K562 (cell line): Measurements from ENCODE around the gene ZNF222. TPM values are rescaled to one million over a fixed set of nuclear protein-coding genes. Genes with fewer than 3 reads are reported as not detected.

ENCODE experiments used
- ATAC-seq: fragments of 200-7000 bp; cut with Tn5 transposase; 3 replicates; pipeline ENCODE4 v1.9.1; 2020; ENCODE audit warnings: moderate library complexity
- BruUV-seq: library from RNA; stranded (reverse); fragments of 400-500 nt; replicated peaks from 2 replicates; lab custom pipeline; 2021; lab: Mats Ljungman, UMichigan
- CTCF ChIA-PET: fragments of 300-600 bp; formaldehyde crosslinking; extraction: SDS; loops from one replicate; lab custom pipeline; 2021; ENCODE audit warnings: low intra/inter-chr PET ratio; lab: Yijun Ruan, JAX
- POLR2A ChIA-PET: fragments of 300-600, 350-650 bp; sonication (Branson Sonifier 250); formaldehyde crosslinking; extraction: SDS; loops from one replicate; lab custom pipeline; 2021; ENCODE audit warnings: antibody characterized with exemption, inconsistent platforms; lab: Yijun Ruan, JAX
- DNase-seq, 4 experiments: peaks; one replicate each; pipeline versions ENCODE4 v3.0.0 to v3.0.0-alpha.2; 2011 to 2018; ENCODE audit warnings: low spot score in 3 of 4, mixed read lengths in 3 of 4; ENCODE audit errors: extremely low read depth in 1 of 4
- FAIRE-seq: peaks from 2 replicates; lab custom pipeline; 2011; peaks lifted over from hg19 to GRCh38; lab: Jason Lieb, UNC
- H2AFZ ChIP-seq: 2 replicates; pipeline ENCODE4 v1.6.0; 2011; ENCODE audit warnings: low read depth, low read length, control low read depth, inconsistent platforms
- H3K27ac ChIP-seq: fragments of 200-600 bp; 3 replicates; pipeline ENCODE4 v1.8.0; 2011; ENCODE audit warnings: low read depth, mild to moderate bottlenecking, control low read depth, inconsistent platforms, low read length, moderate library complexity, mixed read lengths; ENCODE audit errors: extremely low read depth
- H3K27me3 ChIP-seq, 2 experiments: fragments of 300-600 bp in 1 of 2; 2 replicates in 1 of 2; 3 replicates in 1 of 2; pipeline versions ENCODE4 v1.6.0 to v1.8.0; 2011; ENCODE audit warnings: inconsistent platforms in 2 of 2, low read length in 2 of 2, mild to moderate bottlenecking in 1 of 2, mixed read lengths in 1 of 2, moderate library complexity in 1 of 2; ENCODE audit not compliant: control insufficient read depth in 2 of 2, insufficient read depth in 2 of 2
- H3K36me3 ChIP-seq: fragments of 300-600 bp; 3 replicates; pipeline ENCODE4 v1.8.0; 2011; ENCODE audit warnings: mild to moderate bottlenecking, low read length, inconsistent platforms; ENCODE audit not compliant: control insufficient read depth, insufficient read depth
- H3K4me1 ChIP-seq, 2 experiments: fragments of 200-600 bp in 1 of 2; replicated peaks in 1 of 2; 2 replicates in 1 of 2; 3 replicates in 1 of 2; pipeline versions ENCODE4 v1.5.1 to v1.8.0; 2011; ENCODE audit warnings: inconsistent platforms in 2 of 2, low read length in 2 of 2, mild to moderate bottlenecking in 1 of 2, mixed read lengths in 1 of 2, moderate library complexity in 1 of 2; ENCODE audit not compliant: control insufficient read depth in 2 of 2, insufficient read depth in 2 of 2
- H3K4me2 ChIP-seq: 2 replicates; pipeline ENCODE4 v1.6.1; 2011; ENCODE audit warnings: low read length, control low read depth, inconsistent platforms, mixed read lengths; ENCODE audit not compliant: insufficient read depth
- H3K4me3 ChIP-seq: fragments of 200-600 bp; sonication (generic), shearing (Covaris generic); 2 replicates; pipeline ENCODE4 v1.5.1; 2016; ENCODE audit warnings: control low read depth, inconsistent platforms
- H3K79me2 ChIP-seq: fragments of 200-600 bp; 3 replicates; pipeline ENCODE4 v1.8.0; 2011; ENCODE audit warnings: low read length, inconsistent platforms; ENCODE audit not compliant: control insufficient read depth, insufficient read depth
- H3K9ac ChIP-seq, 2 experiments: 2 replicates each; pipeline versions ENCODE4 v1.6.0 to v1.6.1; 2011; ENCODE audit warnings: low read depth in 2 of 2, low read length in 2 of 2, control low read depth in 1 of 2, inconsistent platforms in 1 of 2, mild to moderate bottlenecking in 1 of 2, mixed read lengths in 1 of 2; ENCODE audit not compliant: insufficient read depth in 1 of 2
- H3K9me1 ChIP-seq: one replicate; pipeline ENCODE4 v1.6.0; 2011; ENCODE audit warnings: inconsistent platforms, mild to moderate bottlenecking, low read length, moderate library complexity; ENCODE audit not compliant: control insufficient read depth, insufficient read depth
- H3K9me3 ChIP-seq: replicated peaks from 2 replicates; pipeline ENCODE4 v1.5.1; 2011; ENCODE audit warnings: low read depth, low read length, inconsistent platforms; ENCODE audit not compliant: control insufficient read depth, insufficient read depth
- H4K20me1 ChIP-seq: replicated peaks from 2 replicates; pipeline ENCODE4 v1.6.1; 2011; ENCODE audit warnings: low read length, inconsistent platforms, mixed read lengths; ENCODE audit not compliant: control insufficient read depth, insufficient read depth
- CEBPZ ChIP-seq: fragments of 150-350 bp; IDR thresholded peaks from 2 replicates; pipeline ENCODE4 v1.6.1; 2014; ENCODE audit warnings: low read depth, mild to moderate bottlenecking, low read length, borderline replicate concordance
- E2F3 ChIP-seq: fragments of 250-450 bp; sonication (Bioruptor Pico); IDR thresholded peaks from 2 replicates; pipeline ENCODE4 v1.4.0; 2020; ENCODE audit warnings: mild to moderate bottlenecking
- GABPB1 ChIP-seq: sonication (generic); formaldehyde crosslinking; IDR thresholded peaks from 2 replicates; pipeline ENCODE4 v1.8.0; 2022; ENCODE audit warnings: mild to moderate bottlenecking, missing genetic modification reagents
- MAFK ChIP-seq: IDR thresholded peaks from 2 replicates; pipeline ENCODE4 v1.6.1; 2011; ENCODE audit warnings: low read length, improper control_type of control experiment
- MTA1 ChIP-seq: fragments of 450-650 bp; IDR thresholded peaks from 2 replicates; pipeline ENCODE4 v1.6.1; 2017; ENCODE audit warnings: borderline replicate concordance
- NCOA6 ChIP-seq: fragments of 450-650 bp; IDR thresholded peaks from 2 replicates; pipeline ENCODE4 v1.6.1; 2017; ENCODE audit warnings: mild to moderate bottlenecking
- PHB2 ChIP-seq: fragments of 450-650 bp; IDR thresholded peaks from 2 replicates; pipeline ENCODE4 v1.6.1; 2017; ENCODE audit warnings: low read depth
- SIX5 ChIP-seq, 2 experiments: IDR thresholded peaks; 2 replicates each; pipeline ENCODE4 v1.6.1; 2011; ENCODE audit warnings: low read length in 2 of 2, borderline replicate concordance in 1 of 2, low read depth in 1 of 2, mild to moderate bottlenecking in 1 of 2, moderate library complexity in 1 of 2; ENCODE audit not compliant: insufficient read depth in 1 of 2
- SMARCA5 ChIP-seq: fragments of 450-650 bp; IDR thresholded peaks from 2 replicates; pipeline ENCODE4 v1.6.1; 2016
- SPI1 ChIP-seq: IDR thresholded peaks from 2 replicates; pipeline ENCODE4 v1.6.1; 2011; ENCODE audit warnings: low read depth, low read length, control low read depth, borderline replicate concordance
- ZKSCAN8 ChIP-seq: fragments of 200-800 bp; sonication (Bioruptor generic); IDR thresholded peaks from 2 replicates; pipeline ENCODE4 v1.6.1; 2016; ENCODE audit warnings: missing genetic modification characterization, missing compliant biosample characterization
- WGBS: fragments of 100-300 bp; shearing (Covaris generic); methylation state at CpG from one replicate; pipeline ENCODE4 v1.1.6; 2016; ENCODE audit warnings: low coverage, mixed read lengths; ENCODE audit not compliant: insufficient coverage; ENCODE audit errors: missing lambda C conversion rate; 5-methylcytosine and 5-hydroxymethylcytosine counted together
- in situ Hi-C: fragments of 300-500 bp; cut with MboI; formaldehyde crosslinking; loops from 4 replicates; pipeline ENCODE4 v1.15.0; 2018; ENCODE audit warnings: inconsistent platforms, mixed read lengths
- intact Hi-C: fragments of 100-400 bp; cut with micrococcal nuclease; formaldehyde crosslinking; loops from 2 replicates; pipeline ENCODE4 v1.14.2; 2022
- polyA plus RNA-seq, 8 experiments: library from polyadenylated mRNA; depleted of rRNA in 4 of 8; stranded (reverse) in 5 of 8; unstranded in 3 of 8; fragments of >200 nt; fragmentation: Nextera tagmentation in 2 of 8; fragmentation: Illumina TruSeq in 1 of 8; extraction: Ambion mirVana in 2 of 8; extraction: Trizol in 1 of 8; gene quantifications; 2 replicates each; pipeline versions ENCODE4 v1.2.1 to v1.2.3, GENCODE V29; 2011 to 2014; ENCODE audit warnings: inconsistent platforms in 1 of 8, missing spikeins in 1 of 8
- total RNA-seq, 7 experiments: library from RNA; depleted of rRNA in 6 of 7; stranded (reverse); fragments of >200 nt in 6 of 7; fragmentation: Illumina TruSeq in 2 of 7; extraction: Trizol in 2 of 7; gene quantifications; 2 replicates each; pipeline versions ENCODE4 v1.2.1 to v1.2.3, GENCODE V29; 2011 to 2021; ENCODE audit warnings: low replicate concordance in 1 of 7
- TF ChIP-seq, protein P1 (sequence below): fragments of 450-650 bp; IDR thresholded peaks from 2 replicates; pipeline ENCODE4 v1.7.1; 2018; ENCODE audit warnings: mild to moderate bottlenecking, low read depth; ENCODE audit not compliant: partially characterized antibody

Gene ZNF222
- total and polyA plus RNA-seq, 9 of the 15 experiments (the other 6 are each of a cell fraction or from before 2014, with no cell fraction given), result 2.3 to 4.5 (median 3.0) TPM

DNA sequence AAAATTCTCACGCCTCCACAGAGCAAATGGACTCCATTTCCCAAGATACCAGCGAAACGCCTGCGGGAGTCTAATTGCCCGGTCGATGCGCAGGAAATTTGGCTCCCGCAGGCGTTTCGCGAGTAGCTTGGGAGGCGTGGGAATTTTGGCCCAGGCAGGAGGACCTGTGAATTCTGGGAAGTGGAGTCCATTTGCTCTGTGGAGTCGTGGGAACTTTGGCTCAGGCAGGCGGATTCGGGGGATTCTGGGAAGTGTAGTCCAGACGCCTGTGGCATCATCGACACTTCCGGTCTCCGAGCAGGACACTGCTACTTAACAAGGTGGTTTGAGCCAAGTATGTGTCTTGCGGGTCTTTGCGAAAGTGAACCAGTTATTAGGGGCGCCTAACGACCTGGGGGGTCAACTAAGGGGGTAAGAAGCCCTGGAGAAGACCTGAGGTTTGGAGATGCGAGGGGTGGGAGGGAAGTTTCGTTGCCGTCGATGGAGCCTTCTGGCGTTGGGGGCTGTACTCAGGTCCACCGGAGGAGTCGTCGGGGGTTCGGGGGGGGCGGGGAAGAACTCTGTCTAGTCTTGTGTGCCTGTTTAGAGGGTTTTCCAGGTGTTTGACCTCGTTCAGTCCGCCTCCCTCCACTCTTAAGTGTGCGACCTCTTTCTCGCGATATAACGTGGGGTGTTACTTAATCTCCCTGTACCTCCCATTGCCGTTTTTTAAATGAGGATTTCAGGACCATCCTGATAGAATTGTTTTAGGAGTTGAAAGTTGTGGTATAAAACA, 41.1 kb upstream of the ZNF222 start, which contains the start of gene ZNF155:
Gene ZNF155, plus strand, starts transcription at position 277 of the 775 bp plus-strand sequence. CDS start 4,356 bp downstream, outside the sequence.
- ATAC-seq (peak; percentile 99), DNase-seq (peak; percentile 63 to 82 (median 70)), FAIRE-seq (peak; percentile 94)
- POLR2A ChIA-PET, result interaction anchor here (0.6 to 0.7 kb wide), 3 partner anchors 17 to 221 kb away, joined by 3 to 4 read pairs (median 3); no protein-coding TSS in a partner anchor
- WGBS, result 12% methylated on average over 35 of the region's 40 CpGs
- Histone ChIP-seq H3K27me3 (no peaks in the 10 kb centered on the region), H3K4me1 (no peaks in the 10 kb centered on the region), H3K79me2 (no peaks in the 10 kb centered on the region), H2AFZ (peak within 1 kb of the TSS; percentile 94), H3K36me3 (no peaks in the 10 kb centered on the region), H3K4me2 (peak within 1 kb of the TSS; percentile 78), H3K27ac (no peak within 1 kb of the TSS), H4K20me1 (no peaks in the 10 kb centered on the region), H3K4me3 (peak within 1 kb of the TSS; percentile 32), H3K9me1 (no peaks in the 10 kb centered on the region), H3K9ac (no peak within 1 kb of the TSS), H3K9me3 (no peaks in the 10 kb centered on the region)
- intact Hi-C loops, result no loop called here
- no TSS peak for BruUV-seq
- CTCF ChIA-PET, result no interaction called here
- in situ Hi-C loops, result no loop called here
- TF ChIP-seq ZKSCAN8 (CRISPR knock-in tag), result no peak
- TF ChIP-seq E2F3 (CRISPR knock-in tag), result no peak
- TF ChIP-seq SPI1, result peak; percentile 27; the same call in 1 of the 2 replicates
- TF ChIP-seq GABPB1 (CRISPR knock-in tag), result peak; percentile 71; the same call in 1 of the 2 replicates
- TF ChIP-seq MTA1, result no peak
- TF ChIP-seq SIX5 (IDR thresholded peaks at IDR 0.05; ENCODE audit: borderline replicate concordance in 1 of 2, insufficient read depth in 1 of 2, low read depth in 1 of 2, low read length in 2 of 2), result peak; percentile 61 to 71
- TF ChIP-seq CEBPZ, result no peak
- no peak for TF ChIP-seq SMARCA5
- TF ChIP-seq MAFK, result no peak
- TF ChIP-seq NCOA6, result no peak
- TF ChIP-seq PHB2, result no peak
- TF ChIP-seq, protein P1, sequence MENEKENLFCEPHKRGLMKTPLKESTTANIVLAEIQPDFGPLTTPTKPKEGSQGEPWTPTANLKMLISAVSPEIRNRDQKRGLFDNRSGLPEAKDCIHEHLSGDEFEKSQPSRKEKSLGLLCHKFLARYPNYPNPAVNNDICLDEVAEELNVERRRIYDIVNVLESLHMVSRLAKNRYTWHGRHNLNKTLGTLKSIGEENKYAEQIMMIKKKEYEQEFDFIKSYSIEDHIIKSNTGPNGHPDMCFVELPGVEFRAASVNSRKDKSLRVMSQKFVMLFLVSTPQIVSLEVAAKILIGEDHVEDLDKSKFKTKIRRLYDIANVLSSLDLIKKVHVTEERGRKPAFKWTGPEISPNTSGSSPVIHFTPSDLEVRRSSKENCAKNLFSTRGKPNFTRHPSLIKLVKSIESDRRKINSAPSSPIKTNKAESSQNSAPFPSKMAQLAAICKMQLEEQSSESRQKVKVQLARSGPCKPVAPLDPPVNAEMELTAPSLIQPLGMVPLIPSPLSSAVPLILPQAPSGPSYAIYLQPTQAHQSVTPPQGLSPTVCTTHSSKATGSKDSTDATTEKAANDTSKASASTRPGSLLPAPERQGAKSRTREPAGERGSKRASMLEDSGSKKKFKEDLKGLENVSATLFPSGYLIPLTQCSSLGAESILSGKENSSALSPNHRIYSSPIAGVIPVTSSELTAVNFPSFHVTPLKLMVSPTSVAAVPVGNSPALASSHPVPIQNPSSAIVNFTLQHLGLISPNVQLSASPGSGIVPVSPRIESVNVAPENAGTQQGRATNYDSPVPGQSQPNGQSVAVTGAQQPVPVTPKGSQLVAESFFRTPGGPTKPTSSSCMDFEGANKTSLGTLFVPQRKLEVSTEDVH, result no peak
